Measurements from ENCODE around the gene BCAT1.
"Not testable (repeated sequence)": the region's sequence is repeated elsewhere in the genome, so short reads cannot be mapped to it uniquely, and the experiment has no call there.

BCAT1 gene

DNA sequence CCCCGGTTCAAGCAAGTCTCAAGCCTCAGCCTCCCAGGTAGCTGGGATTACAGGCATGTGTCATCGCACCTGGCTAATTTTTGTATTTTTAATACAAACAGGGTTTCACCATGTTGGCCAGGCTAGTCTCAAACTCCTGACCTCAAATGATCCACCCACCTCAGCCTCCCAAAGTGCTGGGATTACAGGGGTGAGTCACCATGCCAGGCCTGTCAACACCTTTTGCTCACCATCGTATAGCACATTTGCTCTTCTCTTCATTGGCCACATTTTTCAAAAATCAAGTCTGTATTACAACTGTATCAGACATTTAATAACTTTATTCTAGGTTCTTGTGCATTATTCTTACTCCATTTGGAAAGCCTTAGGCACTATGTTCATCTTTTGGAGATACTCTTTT lies 50.3 kb downstream of the BCAT1 start:
- DNase-seq = no peak

DNA sequence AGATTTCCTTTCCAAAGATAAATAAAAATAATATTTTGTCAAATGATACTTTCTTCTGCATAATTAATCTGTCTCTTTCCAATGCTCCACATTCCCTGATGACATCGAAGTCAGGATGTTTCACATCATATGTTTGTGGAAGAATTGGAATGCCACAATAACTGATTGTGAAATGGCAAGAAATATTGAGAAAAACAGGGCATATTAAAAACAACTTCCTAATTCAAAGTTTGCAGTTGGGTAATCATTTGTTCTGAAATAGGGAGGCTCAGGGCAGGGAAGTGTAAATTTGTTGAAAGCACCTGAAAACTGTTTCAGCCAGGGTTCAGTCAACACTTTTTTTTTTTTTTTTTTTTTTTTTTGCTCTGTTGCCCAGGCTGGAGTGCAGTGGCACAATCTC lies 50.7 kb downstream of the BCAT1 start:
- DNase-seq = peak; percentile 89 to 91

DNA sequence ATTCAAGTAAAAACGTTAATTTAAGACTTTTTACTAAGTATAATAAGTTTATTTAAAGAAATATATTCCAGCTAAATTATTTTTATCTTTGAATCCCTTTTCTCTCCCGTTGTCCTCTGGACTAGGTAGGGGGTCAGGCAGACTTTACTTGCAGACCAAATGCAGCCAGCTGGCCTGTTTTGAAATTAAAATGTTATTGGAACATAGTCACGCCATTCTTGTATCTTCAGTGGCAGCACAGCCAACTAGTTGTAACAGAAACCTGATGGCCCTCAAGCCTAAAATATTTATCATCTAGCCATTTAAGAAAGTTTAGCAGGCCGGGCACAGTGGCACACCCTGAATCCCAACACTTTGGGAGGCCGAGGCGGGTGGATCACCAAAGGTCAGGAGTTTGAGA lies 52.7 kb downstream of the BCAT1 start:
- DNase-seq = no peak

DNA sequence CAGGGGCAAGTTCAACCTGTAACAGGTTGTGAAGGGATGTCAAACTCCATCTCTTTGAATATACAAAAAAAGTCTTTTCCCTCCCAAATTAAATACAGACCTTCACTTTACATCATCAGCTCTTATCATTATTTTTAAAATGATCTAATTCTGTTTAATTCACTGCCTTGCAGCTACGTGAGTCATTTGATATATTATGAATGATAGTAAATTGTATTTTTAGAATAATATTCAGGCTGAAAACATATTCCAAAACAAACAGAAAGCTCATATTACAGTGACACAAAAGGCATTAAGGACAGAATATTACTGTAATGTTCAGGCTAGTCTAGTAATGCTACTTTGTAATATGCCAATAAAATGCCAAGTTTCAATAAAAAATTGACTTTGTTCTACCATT lies 53.3 kb downstream of the BCAT1 start:
- no peak for DNase-seq

DNA sequence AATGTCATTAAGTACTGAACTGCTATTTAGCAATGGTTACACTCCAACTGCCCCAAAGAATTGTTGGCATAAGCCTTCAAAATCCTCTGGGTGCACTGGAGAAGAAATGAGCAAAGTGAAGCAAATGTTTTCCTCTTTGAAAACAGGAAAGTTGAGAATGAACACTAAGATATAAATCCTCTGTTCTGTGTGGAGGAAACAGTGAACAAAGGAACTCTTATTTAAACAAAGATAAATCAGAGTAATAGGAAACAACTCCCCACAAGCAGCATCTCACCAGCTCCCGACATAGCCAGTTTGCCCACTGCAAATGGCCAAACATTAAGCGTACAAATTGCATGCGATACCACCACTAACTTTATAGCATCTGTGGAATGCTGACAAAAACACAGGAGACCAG lies 54.0 kb downstream of the BCAT1 start:
- no peak for DNase-seq

DNA sequence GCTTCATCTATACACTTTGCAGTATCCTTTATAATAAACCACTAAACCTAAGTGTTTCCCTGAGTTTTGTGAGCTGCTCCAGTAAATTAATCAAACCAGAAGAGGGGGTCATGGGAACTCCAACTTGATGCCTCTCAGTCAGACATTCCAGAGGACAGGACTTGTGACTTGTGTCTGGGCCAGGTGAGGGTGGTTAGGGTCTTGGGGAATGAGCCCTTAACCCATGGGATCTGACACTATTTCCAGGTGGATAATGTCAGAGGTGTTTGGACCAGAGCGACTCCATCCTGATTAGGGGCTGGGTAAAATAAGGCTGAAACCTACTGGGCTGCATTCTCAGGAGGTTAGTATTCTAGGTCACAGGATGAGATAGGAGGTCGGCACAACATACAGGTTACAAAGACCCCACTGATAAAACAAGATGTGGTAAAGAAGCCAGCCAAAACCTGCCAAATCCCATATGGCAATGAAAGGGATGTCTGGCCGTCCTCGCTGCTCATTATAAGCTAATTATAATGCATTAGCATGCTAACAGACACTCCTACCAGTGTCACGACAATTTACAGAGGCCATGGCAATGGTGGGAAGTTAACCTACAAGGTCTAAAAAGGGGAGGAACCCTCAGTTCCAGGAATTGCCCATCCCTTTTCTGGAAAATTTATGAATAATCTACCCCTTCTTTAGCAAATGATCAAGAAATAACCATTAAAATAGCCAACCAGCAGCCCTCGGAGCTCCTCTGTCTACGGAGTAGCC lies 58.7 kb downstream of the BCAT1 start:
- no peak for DNase-seq

DNA sequence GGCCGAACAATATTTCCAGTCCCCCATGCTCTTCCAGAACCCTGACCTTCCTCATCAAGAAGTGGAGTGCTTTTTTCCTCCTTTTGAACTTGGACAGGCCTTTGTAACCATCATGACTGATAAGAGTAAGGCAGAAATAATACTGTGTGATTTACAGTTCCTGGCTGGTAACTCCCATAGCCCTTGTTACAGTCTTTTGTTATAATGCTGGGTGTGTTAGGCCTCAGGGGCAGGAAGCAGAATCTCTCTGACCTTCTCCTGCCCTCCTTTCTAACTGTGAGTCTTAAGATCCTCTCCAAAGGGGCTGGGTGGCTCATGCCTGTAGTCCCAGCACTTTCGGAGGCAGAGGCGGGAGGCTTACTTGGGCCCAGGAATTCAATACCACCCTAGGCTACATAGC lies 59.5 kb downstream of the BCAT1 start:
- no peak for DNase-seq

DNA sequence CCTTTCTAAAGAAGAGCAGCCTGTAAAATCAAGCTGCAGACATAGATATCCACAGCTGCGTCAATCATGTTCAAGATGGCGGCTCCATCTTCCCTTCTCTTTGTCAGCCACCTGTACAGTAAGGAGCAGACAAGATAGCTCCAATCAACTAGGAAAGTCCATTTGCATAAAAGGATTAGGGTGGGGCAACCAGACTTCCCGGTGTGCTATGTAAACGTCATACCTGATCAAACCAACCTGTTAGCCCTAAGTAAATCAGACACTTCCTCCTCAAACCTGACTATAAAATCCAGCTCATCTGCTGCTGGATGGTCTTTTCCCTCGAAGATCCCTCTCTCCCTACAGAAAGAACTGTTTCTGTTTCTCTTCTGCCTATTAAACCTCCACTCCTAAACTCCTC lies 60.1 kb downstream of the BCAT1 start:
- DNase-seq = no peak

DNA sequence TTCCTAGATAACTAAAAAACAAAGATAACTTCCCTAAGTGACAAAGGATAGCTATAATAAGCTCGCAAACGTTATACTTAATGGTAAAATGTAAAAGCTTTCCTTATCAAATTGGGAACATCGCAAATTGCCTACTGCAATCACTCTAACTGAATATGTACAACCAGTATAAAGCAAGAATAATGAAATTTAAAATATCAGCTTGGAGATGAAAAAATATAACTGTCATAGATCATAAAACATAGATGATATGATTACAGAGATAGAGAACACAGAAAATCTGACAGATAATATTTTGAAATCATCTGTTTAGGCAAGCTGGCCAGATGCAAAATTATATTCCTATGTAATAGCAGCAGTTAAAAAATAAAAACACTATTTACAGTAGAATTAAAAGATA lies 64.0 kb downstream of the BCAT1 start:
- DNase-seq = no peak

DNA sequence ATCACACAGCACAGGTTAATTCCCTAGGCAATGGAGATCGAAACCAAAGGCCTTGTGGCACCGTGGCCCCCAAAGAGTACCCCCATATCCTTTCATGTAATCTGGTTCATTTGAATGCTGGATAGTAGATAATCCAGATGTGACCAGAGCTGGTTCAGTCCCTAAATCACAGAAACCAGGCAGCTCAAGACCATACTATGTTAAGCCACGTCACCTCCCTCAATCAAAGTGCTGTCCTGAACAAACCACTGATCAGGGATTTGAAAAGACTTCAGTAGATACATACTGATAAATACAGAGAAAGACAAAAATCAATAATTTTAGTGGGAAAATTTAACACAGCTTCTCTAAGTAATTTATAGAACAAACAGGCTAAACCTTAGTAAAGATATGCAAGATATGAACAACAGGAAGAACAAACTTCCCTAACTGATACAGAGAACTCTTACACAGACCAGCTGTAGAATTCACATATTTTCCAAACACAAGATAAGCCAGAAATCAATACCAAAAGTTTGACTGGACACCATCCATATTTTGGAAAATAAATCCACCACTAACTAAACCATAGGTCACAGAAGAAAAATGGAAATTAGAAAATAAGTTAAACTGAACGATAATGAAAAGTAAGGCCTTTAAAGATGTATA lies 67.1 kb downstream of the BCAT1 start:
- no peak for DNase-seq

DNA sequence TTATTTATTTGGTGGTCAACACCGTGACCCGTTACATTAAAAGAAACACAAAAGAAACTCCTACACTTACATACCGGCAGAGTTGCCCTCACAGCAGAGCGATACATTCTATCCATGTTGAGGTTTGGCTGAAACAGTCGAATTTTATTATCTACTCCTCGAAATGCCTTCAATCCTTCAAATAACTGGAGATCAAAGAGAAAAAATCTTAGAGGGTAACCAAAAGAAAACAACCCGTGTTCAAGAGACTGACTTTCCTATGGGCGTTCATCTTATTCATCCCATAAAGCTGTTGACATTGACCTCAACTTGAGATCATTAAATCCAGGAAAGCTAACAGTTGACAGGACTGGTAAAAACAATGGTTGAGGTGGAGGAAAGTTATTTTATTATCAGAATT lies 67.7 kb downstream of the BCAT1 start:
- DNase-seq = no peak

DNA sequence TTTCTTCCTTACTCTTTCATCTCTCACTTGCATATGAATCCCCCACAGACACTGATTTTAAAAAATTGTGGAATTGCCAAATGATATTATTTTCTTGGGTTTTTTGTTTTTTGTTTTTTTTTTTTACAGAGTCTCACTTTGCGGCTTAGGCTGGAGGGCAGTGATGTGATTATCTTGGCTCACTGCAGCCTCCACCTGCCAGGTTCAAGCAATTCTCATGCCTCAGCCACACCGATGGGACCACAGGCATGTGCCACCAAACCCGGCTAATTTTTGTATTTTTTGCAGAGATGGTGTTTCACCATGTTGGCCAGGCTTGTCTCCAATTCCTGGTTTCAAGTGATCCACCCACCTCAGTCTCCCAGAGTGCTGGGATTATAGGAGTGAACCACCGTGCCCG lies 68.2 kb downstream of the BCAT1 start:
- no peak for DNase-seq

DNA sequence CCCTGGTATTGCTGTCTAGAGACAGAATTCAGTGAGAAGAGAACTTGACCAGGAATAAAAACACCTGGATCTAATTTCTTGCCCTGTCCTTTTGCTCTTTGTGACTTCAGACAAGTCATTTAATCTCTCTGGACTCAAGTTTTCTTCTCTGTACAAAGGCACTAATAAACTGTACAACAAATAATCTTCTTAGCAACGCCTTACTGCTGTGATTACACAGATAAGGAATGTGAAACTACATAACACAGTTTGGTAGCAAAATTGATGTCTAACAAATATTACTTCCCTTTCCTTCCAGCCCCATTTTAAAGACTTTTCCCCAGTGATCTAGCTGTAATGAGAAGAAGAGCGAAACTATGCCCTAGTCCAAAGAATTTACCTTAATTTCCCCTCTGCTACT lies 69.3 kb downstream of the BCAT1 start:
- no peak for DNase-seq

DNA sequence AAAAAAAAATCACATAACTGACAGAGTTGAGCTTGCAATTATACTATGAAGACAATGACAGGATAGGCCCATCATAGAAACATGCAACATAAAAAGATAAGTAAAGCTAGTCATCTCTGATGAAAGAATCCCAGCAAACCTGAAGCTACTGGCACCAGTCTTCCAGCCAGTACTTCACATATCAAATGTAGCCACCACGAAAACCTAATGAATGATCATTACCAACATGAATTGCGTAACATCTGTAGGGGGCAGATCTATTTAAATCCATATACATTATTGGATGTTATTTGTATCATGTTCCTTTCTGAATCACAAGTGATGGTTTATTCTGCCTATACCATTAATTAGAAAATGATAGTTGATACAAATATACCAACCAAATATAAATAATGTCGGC lies 73.9 kb downstream of the BCAT1 start:
- no peak for DNase-seq

DNA sequence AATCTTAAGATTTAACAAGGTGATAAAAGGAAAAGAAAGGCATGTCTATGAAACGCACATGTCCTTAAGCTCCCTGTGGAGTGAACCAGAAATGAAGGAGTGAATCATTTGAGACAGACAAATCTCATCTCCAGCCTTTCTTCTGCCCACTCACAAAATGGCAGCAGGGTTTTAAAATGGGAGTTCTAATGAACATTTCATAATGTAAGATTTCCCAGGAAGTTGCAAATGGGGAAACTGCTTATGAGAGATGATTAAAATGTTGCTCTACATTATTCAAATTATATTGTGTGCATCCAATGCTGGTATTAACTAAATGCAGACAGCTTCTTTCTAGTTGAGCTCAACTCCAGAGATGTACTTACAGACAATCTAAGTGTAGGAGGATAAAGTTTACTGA lies 76.7 kb downstream of the BCAT1 start:
- peak; percentile 56 to 66 for DNase-seq

DNA sequence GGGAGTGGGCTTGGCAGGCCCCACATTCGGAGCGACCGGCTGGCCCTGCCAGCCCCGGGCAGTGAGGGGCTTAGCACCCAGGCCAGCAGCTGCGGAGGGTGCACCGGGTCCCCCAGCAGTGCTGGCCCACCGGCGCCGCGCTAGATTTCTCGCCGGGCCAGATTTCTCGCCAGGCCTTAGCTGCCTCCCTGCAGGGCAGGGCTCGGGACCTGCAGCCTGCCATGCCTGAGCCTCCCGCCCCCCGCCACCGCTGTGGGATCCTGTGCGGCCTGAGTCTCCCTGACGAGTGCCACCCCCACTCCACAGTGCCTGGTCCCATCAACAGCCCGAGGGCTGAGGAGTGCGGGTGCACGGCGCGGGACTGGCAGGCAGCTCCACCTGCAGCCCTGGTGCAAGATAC lies 82.8 kb downstream of the BCAT1 start:
- DNase-seq = not testable (repeated sequence)

DNA sequence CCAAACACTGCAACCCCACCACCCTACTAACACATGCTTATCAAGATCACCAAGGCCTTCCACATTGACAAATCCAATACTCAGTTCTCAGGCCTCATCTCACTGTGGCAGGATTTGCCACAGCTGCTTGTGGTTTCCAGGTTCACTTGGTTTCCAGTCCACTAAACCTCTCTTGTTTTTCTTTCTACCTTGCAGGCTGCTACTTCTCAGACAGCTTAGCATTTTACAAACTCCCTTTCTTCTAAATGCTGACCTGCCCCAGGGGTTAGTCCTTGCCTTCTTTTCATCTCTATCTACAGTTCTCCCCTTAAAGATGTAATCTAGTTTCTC lies 84.1 kb downstream of the BCAT1 start:
- no peak for DNase-seq

DNA sequence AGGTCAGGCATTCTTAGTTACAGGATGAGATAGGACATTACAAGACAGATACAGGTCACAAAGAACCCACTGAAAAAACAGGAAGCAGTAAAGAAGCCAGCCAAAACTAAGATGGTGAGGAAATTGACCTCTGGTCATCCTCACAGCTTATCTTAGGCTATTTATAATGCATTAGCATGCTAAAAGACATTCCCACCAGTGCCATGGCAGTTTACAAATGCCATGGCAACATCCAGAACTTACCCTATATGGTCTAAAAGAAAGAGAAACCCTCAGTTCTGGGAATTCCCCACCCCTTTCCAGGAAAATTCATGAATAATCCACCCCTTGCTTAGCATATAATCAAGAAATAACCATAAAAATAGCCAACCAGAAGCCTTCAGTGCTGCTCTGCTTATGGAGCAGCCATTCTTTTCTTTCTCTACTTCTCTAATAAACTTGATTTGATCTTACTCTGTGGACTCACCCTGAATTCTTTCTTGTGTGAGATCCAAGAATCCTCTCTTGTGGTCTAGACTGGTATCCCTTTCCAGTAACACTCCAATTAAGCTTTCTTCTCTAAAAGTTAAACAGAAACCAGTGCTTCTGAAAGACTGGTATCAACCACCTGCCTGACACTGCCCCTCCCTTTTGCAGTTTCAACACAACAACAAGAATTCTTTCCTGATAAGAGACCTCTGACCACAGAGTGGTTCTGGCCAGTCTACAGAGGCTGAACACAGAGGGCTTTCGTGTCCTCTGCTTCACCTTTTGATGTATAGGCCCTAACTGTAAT lies 86.9 kb downstream of the BCAT1 start:
- peak; percentile 25 to 39 for DNase-seq

DNA sequence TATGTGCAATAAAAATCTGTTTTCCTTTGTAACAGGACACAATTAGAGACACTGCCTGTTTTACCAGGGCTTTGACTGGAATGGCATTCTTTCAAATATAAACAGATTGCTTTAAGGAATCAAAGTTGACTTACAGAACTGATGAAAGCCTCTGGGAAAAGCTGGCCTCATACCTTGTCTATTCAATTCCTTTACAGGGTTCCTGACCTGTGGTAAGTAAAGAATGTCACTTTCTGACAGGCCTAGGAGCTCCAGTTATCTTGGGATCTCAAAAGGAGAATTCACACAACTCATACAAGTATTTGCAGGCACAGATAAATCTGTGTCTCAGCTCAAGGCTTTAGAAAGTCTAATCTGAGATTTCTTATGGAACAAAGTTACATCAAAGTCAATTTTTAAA lies 88.4 kb downstream of the BCAT1 start:
- no peak for DNase-seq

DNA sequence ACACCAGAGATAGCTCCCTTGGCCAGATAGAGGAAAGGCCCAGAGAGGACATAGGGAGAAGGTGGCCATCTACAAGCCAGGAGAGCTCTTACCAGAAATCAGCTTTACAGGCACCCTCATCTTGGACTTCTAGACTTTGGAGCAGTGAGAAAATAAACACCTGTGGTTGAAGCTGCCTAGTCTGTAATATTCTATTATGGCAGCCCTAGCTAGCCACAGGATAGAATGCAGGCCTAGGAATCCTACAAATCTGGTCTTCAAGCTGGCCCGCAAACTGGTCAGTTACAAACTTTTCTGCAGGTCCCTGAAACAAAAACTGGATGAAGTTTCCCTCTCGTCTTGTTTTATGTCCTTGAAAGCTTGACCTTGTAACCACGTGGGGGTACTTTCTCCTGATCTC lies 92.4 kb downstream of the BCAT1 start:
- DNase-seq = no peak

DNA sequence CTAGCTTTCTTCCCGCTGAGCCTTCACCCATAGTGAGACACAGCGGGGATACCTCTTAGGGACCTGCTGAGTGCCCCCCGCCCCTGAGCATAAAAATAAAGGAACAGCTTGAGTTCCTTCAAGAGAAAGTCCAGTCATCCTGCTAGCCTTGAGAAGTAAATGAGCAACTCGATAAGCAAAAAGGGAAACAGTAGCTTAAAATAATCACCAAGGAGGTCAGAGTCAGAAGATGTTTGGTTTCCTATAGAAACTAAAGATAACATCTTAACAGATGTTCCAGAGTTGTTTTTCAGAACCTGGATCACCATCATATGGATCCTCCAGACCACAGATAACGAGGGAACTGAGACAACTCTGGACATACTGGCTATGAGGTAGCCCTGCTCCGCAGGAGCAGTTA lies 94.0 kb downstream of the BCAT1 start:
- DNase-seq = peak; percentile 14 to 24

DNA sequence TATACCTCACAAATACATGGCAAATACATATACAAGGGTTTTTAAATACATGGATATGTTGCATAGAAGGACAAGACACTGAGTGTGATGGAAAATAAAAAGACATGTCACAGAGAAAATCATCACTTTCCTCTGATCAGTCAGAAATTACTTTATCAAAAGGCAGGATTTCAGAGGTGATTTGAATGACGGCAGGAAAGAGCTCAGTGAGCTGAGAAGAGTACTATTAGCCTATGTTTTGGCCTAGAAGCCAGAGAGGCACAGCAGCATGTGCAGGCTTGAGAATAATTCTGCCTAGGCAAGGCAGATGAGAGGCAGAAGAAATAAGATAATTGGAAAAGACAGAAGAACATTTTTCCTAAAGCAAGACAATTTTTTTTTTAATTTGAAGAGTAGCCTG lies 94.9 kb downstream of the BCAT1 start:
- DNase-seq = no peak

DNA sequence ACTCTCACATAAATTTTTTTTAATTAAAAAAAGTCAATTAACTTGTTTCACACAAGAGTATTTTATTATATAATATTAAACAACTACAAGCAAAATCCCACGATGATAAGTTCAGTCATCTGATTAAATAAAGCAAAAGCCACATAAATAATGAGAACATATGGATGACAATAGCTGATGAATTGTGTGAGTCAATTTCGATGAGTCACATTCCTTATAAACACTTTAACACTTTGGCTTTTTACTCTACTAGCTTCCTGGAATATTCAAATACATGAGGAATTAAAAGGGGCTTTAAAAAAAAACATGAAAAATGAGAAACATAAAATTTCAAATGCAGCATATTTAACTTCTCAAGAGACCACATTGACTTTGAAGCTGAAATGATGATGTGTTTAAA lies 95.3 kb downstream of the BCAT1 start:
- DNase-seq = peak; percentile 22 to 30

DNA sequence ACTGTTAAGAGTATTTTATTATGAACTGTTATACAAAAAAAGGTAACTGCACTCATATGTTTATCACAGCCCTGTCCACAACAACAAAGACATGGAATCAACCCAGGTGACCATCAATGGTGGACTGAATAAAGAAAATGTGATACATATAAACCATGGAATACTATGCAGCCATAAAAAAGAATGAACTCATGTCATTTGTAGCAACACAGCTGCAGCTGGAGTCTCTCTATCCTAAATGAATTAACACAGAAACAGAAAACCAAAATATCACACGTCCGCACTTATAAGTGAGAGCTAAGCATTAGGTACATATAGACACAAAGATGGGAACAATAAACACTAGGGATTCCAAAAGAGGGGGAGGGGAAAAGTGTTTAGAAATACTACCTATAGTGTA lies 95.8 kb downstream of the BCAT1 start:
- DNase-seq = no peak

All from inflammatory macrophage treated with lipopolysaccharide for 1 hour (primary cell).